Measurements from ENCODE around the gene DEDD. TPM values are rescaled to one million over a fixed set of nuclear protein-coding genes. Genes with fewer than 3 reads are reported as not detected.

Gene DEDD
- total RNA-seq, 3 donors from 2014 or later (not counting 1 experiment from before 2014, with no cell fraction given) = 40.6 to 44.0 (median 43.0) TPM

DNA sequence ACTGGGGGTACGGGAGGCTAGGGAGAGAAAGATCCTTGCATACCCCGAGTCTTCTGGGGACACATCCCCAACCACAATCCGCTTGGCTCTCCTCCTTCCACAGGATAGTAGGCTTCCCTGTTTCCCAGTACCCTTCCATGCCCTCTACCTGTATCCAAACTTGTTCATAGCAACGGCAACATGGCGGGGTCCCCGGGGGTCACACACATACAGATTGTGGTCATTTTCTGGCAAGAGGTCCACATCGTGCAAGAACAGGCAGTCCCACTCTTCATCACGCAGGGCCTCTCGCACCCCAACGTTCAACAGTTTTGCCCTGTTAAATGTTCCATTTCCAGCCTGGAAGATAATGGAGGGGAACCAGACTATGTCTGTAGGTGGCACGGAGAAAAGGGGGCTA lies 41.2 kb upstream of the DEDD start:
- DNase-seq = no peak
- 97% methylated on average over 11 of the region's 11 CpGs for WGBS (ENCODE audit: insufficient coverage)
- Mint-ChIP-seq H3K4me3 (peak overlapping the region; percentile 47), H3K4me1 (peaks cover 49 to 63% of the 10 kb centered on the region in 2 donors), H3K9me3 (no peaks in the 10 kb centered on the region), H3K27me3 (ENCODE audit: low read depth in 2 of 2) (no peaks in the 10 kb centered on the region), H3K36me3 (peaks cover 29% of the 10 kb centered on the region), H3K27ac (peak overlapping the region; percentile 96 to 99)
- H3K4me1 ChIP-seq (ENCODE audit: control insufficient read depth, insufficient read depth, low read length) = peaks cover 21% of the 10 kb centered on the region
- no peaks in the 10 kb centered on the region for H3K9me3 ChIP-seq (ENCODE audit: control insufficient read depth, insufficient read depth, low read length)
- intact Hi-C loops (cut with micrococcal nuclease) = no loop called here
- H3K36me3 ChIP-seq (ENCODE audit: control insufficient read depth, insufficient read depth, low read length) = peaks cover 61% of the 10 kb centered on the region
- no peak for ATAC-seq
- TF ChIP-seq, protein P1, sequence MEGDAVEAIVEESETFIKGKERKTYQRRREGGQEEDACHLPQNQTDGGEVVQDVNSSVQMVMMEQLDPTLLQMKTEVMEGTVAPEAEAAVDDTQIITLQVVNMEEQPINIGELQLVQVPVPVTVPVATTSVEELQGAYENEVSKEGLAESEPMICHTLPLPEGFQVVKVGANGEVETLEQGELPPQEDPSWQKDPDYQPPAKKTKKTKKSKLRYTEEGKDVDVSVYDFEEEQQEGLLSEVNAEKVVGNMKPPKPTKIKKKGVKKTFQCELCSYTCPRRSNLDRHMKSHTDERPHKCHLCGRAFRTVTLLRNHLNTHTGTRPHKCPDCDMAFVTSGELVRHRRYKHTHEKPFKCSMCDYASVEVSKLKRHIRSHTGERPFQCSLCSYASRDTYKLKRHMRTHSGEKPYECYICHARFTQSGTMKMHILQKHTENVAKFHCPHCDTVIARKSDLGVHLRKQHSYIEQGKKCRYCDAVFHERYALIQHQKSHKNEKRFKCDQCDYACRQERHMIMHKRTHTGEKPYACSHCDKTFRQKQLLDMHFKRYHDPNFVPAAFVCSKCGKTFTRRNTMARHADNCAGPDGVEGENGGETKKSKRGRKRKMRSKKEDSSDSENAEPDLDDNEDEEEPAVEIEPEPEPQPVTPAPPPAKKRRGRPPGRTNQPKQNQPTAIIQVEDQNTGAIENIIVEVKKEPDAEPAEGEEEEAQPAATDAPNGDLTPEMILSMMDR (IDR thresholded peaks at IDR 0.05) = no peak
- H3K4me3 ChIP-seq (ENCODE audit: low read length) = no peak overlapping the region
- no peak overlapping the region for H3K27ac ChIP-seq (ENCODE audit: low read length)
- H3K27me3 ChIP-seq (ENCODE audit: control insufficient read depth, insufficient read depth, low read length) = no peaks in the 10 kb centered on the region

DNA sequence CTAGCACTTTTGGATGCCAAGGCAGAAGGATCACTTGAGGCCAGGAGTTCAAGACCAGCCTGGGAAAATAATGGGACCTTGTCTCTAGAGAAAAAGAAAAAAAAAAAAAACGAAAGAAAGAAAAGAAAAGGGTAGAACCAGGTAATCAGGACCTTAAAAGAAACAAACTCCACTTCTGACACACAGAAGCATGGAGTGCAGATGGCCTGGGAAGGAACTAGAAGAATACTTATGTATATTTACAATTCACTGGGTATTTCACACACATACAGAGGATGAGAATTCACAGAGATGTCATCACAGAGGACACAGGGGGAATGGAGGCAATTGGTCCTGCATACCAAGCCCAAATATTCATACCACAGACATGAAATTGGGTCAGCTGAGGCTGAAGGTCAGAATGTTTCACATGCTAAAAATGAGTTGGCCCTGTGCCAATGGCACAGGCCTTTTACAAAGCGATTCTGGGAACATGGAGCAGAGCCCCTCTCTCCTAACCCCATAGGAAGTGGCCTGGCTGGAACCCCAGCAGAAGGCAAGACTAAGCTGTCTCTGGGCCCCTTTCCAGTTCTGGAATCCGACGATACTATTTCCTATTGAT lies 40.4 kb upstream of the DEDD start:
- DNase-seq = no peak
- Mint-ChIP-seq H3K27me3 (ENCODE audit: low read depth in 2 of 2) (no peaks in the 10 kb centered on the region), H3K4me3 (no peak overlapping the region), H3K27ac (peak overlapping the region; percentile 7 to 63), H3K9me3 (no peaks in the 10 kb centered on the region), H3K36me3 (peaks cover 29% of the 10 kb centered on the region), H3K4me1 (peaks cover 45 to 64% of the 10 kb centered on the region in 2 donors)
- Histone ChIP-seq H3K27ac (ENCODE audit: low read length) (no peak overlapping the region), H3K4me3 (ENCODE audit: low read length) (no peak overlapping the region), H3K9me3 (ENCODE audit: control insufficient read depth, insufficient read depth, low read length) (no peaks in the 10 kb centered on the region), H3K4me1 (ENCODE audit: control insufficient read depth, insufficient read depth, low read length) (peaks cover 21% of the 10 kb centered on the region), H3K36me3 (ENCODE audit: control insufficient read depth, insufficient read depth, low read length) (peaks cover 61% of the 10 kb centered on the region), H3K27me3 (ENCODE audit: control insufficient read depth, insufficient read depth, low read length) (no peaks in the 10 kb centered on the region)
- TF ChIP-seq, protein P1 (IDR thresholded peaks at IDR 0.05) = no peak
- intact Hi-C loops (cut with micrococcal nuclease) = no loop called here
- 89% methylated on average over 3 of the region's 4 CpGs for WGBS (ENCODE audit: insufficient coverage)
- no peak for ATAC-seq

DNA sequence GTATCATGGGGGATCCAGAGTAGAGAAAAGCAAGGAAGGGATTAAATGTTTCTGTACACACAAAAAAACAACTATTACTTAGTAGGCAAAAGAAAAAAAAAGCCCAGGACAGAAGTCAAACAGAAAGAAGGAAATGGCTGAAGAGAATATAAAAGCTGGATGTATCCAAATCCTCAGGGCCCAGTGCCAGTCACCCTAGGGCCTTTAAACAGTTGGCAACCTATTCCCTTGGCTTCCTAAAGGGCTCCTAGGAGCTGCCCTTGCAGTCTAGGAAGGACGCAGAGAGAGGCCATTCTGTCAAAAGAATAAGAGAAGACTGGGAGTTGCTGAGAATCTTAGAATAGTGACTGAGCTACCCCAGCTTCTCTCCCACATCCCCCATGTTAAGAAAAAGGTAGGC lies 39.9 kb upstream of the DEDD start:
- H3K9me3 Mint-ChIP-seq = no peaks in the 10 kb centered on the region
- 78% methylated on average over 1 of the region's 1 CpG for WGBS (ENCODE audit: insufficient coverage)
- Histone ChIP-seq H3K27me3 (ENCODE audit: control insufficient read depth, insufficient read depth, low read length) (no peaks in the 10 kb centered on the region), H3K9me3 (ENCODE audit: control insufficient read depth, insufficient read depth, low read length) (no peaks in the 10 kb centered on the region), H3K36me3 (ENCODE audit: control insufficient read depth, insufficient read depth, low read length) (peaks cover 61% of the 10 kb centered on the region), H3K4me1 (ENCODE audit: control insufficient read depth, insufficient read depth, low read length) (peaks cover 21% of the 10 kb centered on the region), H3K4me3 (ENCODE audit: low read length) (no peak overlapping the region), H3K27ac (ENCODE audit: low read length) (no peak overlapping the region)
- H3K27ac Mint-ChIP-seq = peak overlapping the region; percentile 63 to 73
- TF ChIP-seq, protein P1 (IDR thresholded peaks at IDR 0.05) = no peak
- peaks cover 29% of the 10 kb centered on the region for H3K36me3 Mint-ChIP-seq
- H3K4me1 Mint-ChIP-seq = peaks cover 40 to 60% of the 10 kb centered on the region in 2 donors
- H3K27me3 Mint-ChIP-seq (ENCODE audit: low read depth in 2 of 2) = no peaks in the 10 kb centered on the region
- intact Hi-C loops (cut with micrococcal nuclease) = no loop called here
- no peak for DNase-seq
- H3K4me3 Mint-ChIP-seq = no peak overlapping the region
- ATAC-seq = no peak

DNA sequence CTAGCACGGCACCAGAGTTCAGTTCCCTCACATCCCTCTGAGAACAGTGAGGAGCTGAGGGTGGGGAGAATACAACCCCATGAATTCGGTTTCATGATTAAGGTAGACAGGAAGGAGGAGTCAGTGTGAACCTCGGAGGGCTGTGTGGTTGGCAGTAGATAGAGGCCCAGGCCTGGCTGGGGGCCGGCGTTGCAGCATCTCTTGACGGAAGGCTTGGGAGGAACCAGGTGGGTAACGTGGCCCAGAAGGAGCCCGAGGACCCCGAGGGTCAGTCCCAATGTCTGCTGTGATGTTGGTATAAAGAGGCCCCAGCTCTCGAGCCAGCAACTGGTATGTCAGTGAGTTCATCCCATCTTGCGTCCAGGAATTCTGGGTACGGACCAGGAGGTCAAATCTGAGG lies 39.2 kb upstream of the DEDD start:
- Mint-ChIP-seq H3K27me3 (ENCODE audit: low read depth in 2 of 2) (no peaks in the 10 kb centered on the region), H3K4me3 (no peak overlapping the region), H3K9me3 (no peaks in the 10 kb centered on the region), H3K36me3 (peaks cover 29% of the 10 kb centered on the region), H3K27ac (peak overlapping the region; percentile 48 to 73), H3K4me1 (peaks cover 39 to 60% of the 10 kb centered on the region in 2 donors)
- TF ChIP-seq, protein P1 (IDR thresholded peaks at IDR 0.05) = no peak
- Histone ChIP-seq H3K27ac (ENCODE audit: low read length) (no peak overlapping the region), H3K27me3 (ENCODE audit: control insufficient read depth, insufficient read depth, low read length) (no peaks in the 10 kb centered on the region), H3K4me3 (ENCODE audit: low read length) (no peak overlapping the region), H3K4me1 (ENCODE audit: control insufficient read depth, insufficient read depth, low read length) (peaks cover 25% of the 10 kb centered on the region), H3K36me3 (ENCODE audit: control insufficient read depth, insufficient read depth, low read length) (peaks cover 61% of the 10 kb centered on the region), H3K9me3 (ENCODE audit: control insufficient read depth, insufficient read depth, low read length) (no peaks in the 10 kb centered on the region)
- no peak for ATAC-seq
- WGBS (ENCODE audit: insufficient coverage) = 86% methylated on average over 12 of the region's 12 CpGs
- intact Hi-C loops (cut with micrococcal nuclease) = no loop called here
- no peak for DNase-seq

All from natural killer cell (primary cell).